Naive thymus-derived CD4-positive, alpha-beta T cell (primary cell): ENCODE results near the gene PTMA. TPM values are rescaled to one million over a fixed set of nuclear protein-coding genes. Genes with fewer than 3 reads are reported as not detected.
"Not testable (repeated sequence)": the region's sequence is repeated elsewhere in the genome, so short reads cannot be mapped to it uniquely, and the experiment has no call there.

ENCODE experiments used
- ATAC-seq: fragments of 150-1000 bp; cut with Tn5 transposase; 2 replicates; pipeline ENCODE4 v1.10.0; 2021; ENCODE audit warnings: mild to moderate bottlenecking, moderate library complexity
- CTCF ChIA-PET: fragments of 350-600 bp; sonication (Branson Sonifier 250); formaldehyde crosslinking; loops from one replicate; lab custom pipeline; 2021; ENCODE audit warnings: antibody characterized with exemption; lab: Charles Lee
- POLR2A ChIA-PET: fragments of 350-600 bp; sonication (Branson Sonifier 250); formaldehyde crosslinking; loops from one replicate; lab custom pipeline; 2021; ENCODE audit warnings: antibody characterized with exemption, inconsistent platforms; lab: Charles Lee
- DNase-seq, 9 donors: peaks; one replicate each; pipeline versions ENCODE4 v3.0.0 to v3.0.0-alpha.2; 2020 to 2022; ENCODE audit warnings: mixed read lengths in 1 of 9
- H3K27ac ChIP-seq: one replicate; pipeline ENCODE4 v1.7.0; 2013; ENCODE audit warnings: mild to moderate bottlenecking, low read depth, low read length, moderate library complexity
- H3K27me3 ChIP-seq, 2 donors: one replicate each; pipeline ENCODE4 v1.7.0; 2013; ENCODE audit warnings: low read length in 2 of 2, mild to moderate bottlenecking in 2 of 2, moderate library complexity in 2 of 2; ENCODE audit not compliant: control insufficient read depth in 2 of 2, insufficient read depth in 2 of 2
- H3K36me3 ChIP-seq, 3 experiments: 1 replicate in 2 of 3; 2 replicates in 1 of 3; pipeline ENCODE4 v1.7.0; 2013; ENCODE audit warnings: low read length in 3 of 3, mild to moderate bottlenecking in 3 of 3, moderate library complexity in 1 of 3; ENCODE audit not compliant: insufficient read depth in 3 of 3, control insufficient read depth in 2 of 3
- H3K4me1 ChIP-seq, 2 donors: one replicate each; pipeline ENCODE4 v1.7.0; 2013; ENCODE audit warnings: low read length in 2 of 2, mild to moderate bottlenecking in 2 of 2, moderate library complexity in 1 of 2; ENCODE audit not compliant: control insufficient read depth in 2 of 2, insufficient read depth in 2 of 2
- H3K4me3 ChIP-seq: 2 replicates; pipeline ENCODE4 v1.7.0; 2013; ENCODE audit warnings: mild to moderate bottlenecking, low read length
- H3K9me3 ChIP-seq, 3 experiments: 1 replicate in 2 of 3; 2 replicates in 1 of 3; pipeline ENCODE4 v1.7.0; 2013; ENCODE audit warnings: low read length in 3 of 3; ENCODE audit not compliant: control insufficient read depth in 2 of 3
- H3K27ac Mint-ChIP-seq, 9 donors: one replicate each; pipeline ENCODE4 v1.8.0; 2020 to 2022; ENCODE audit warnings: mixed read lengths in 9 of 9, mild to moderate bottlenecking in 8 of 9, moderate library complexity in 5 of 9, inconsistent platforms in 2 of 9
- H3K27me3 Mint-ChIP-seq, 5 donors: one replicate each; pipeline ENCODE4 v1.8.0; 2021 to 2022; ENCODE audit warnings: mixed read lengths in 5 of 5, mild to moderate bottlenecking in 1 of 5
- H3K36me3 Mint-ChIP-seq, 5 donors: one replicate each; pipeline ENCODE4 v1.8.0; 2020 to 2022; ENCODE audit warnings: mixed read lengths in 5 of 5, mild to moderate bottlenecking in 3 of 5, inconsistent platforms in 1 of 5
- H3K4me1 Mint-ChIP-seq, 7 donors: one replicate each; pipeline ENCODE4 v1.8.0; 2020 to 2022; ENCODE audit warnings: mixed read lengths in 7 of 7, mild to moderate bottlenecking in 3 of 7, inconsistent platforms in 1 of 7
- H3K4me3 Mint-ChIP-seq, 10 donors: one replicate each; pipeline ENCODE4 v1.8.0; 2020 to 2022; ENCODE audit warnings: mild to moderate bottlenecking in 10 of 10, mixed read lengths in 10 of 10, moderate library complexity in 6 of 10, inconsistent platforms in 2 of 10
- H3K9me3 Mint-ChIP-seq, 11 donors: one replicate each; pipeline ENCODE4 v1.8.0; 2020 to 2022; ENCODE audit warnings: mixed read lengths in 11 of 11, mild to moderate bottlenecking in 4 of 11, inconsistent platforms in 1 of 11, moderate library complexity in 1 of 11
- intact Hi-C, 2 donors: fragments of 100-400 bp; cut with micrococcal nuclease; formaldehyde crosslinking; loops; one replicate each; pipeline ENCODE4 v1.15.1; 2023
- polyA plus RNA-seq, 2 donors: library from polyadenylated mRNA; unstranded; fragments of 300-500 nt; fragmentation: Illumina TruSeq; gene quantifications; one replicate each; pipeline ENCODE4 v1.2.3, GENCODE V29; 2021
- total RNA-seq, 6 experiments: library from RNA in 5 of 6; stranded (reverse) in 5 of 6; gene quantifications; 1 replicate in 5 of 6; 2 replicates in 1 of 6; pipeline ENCODE4 v1.2.3 and lab custom pipeline; 2021 to 2026

PTMA gene, protein sequence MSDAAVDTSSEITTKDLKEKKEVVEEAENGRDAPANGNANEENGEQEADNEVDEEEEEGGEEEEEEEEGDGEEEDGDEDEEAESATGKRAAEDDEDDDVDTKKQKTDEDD
- total RNA-seq = 1,000 to 10,000 TPM; 1,211 to 1,988 (median 1,290) TPM
- 1,000 to 10,000 TPM; 1,543 to 2,051 TPM for polyA plus RNA-seq
- total RNA-seq (lab: John Stamatoyannopoulos, UW) = 1,330 reads per million, percentile 99 among the genes with 10 or more reads in this experiment

DNA sequence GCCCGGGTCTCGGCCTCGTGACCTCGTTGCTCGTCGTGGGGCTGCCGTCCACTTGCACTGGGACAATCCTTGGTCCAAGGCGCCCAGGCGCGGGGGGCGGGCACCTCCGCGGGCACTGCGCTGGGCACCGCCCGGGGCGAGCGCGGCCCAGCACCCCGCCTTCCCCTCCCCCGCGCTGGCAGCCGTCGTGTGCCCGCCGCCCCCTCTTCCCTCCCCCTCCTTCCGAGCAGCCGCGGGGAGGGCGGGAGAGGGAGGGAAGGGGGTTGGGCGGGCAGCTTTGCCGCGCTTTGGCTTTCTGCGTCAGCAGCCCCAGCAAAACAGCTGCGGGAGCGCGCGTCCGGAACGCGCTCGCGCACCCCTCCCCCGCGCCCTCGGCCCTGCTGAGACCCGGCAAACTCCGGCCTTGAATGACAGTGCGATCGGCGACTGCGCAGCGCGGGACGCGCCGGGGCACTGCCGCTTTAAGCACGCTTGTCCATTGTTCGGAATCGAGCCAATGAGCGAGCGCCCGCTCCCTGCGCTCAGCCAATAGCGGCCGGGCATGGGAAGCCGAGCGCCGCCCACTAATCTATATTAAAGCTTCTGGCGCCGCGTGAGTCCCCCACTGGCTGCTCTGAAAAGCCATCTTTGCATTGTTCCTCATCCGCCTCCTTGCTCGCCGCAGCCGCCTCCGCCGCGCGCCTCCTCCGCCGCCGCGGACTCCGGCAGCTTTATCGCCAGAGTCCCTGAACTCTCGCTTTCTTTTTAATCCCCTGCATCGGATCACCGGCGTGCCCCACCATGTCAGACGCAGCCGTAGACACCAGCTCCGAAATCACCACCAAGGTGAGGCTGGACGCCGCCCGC is at the start of gene PTMA:
TSS of gene PTMA (plus strand) at position 599 of the 846 bp plus-strand sequence. CDS start at position 781, 182 bp downstream.
- ChIA-PET CTCF (interaction anchor here (0.7 to 0.9 kb wide), 5 partner anchors 22 to 95 kb away, joined by 3 to 5 read pairs (median 3); no protein-coding TSS in a partner anchor), POLR2A (interaction anchor here (0.6 to 8.8 kb wide), 17 partner anchors 9 to 1560 kb away, joined by 3 to 241 read pairs (median 5); partner anchors contain the start of genes EIF4E2, NCL, PDE6D and TIGD1)
- Mint-ChIP-seq H3K27ac (peak within 1 kb of the TSS; percentile 100), H3K36me3 (peaks cover 10 to 35% (median 15%) of the 10 kb centered on the region in 5 donors), H3K9me3 (peaks cover 0 to 12% (median 0%) of the 10 kb centered on the region in 11 donors), H3K27me3 (peaks cover 0 to 6% (median 0%) of the 10 kb centered on the region in 5 donors), H3K4me3 (peak within 1 kb of the TSS; percentile 95 to 100 (median 99)), H3K4me1 (peaks cover 18 to 43% (median 31%) of the 10 kb centered on the region in 7 donors)
- DNase-seq (peak; percentile 98 to 100 (median 100)), ATAC-seq (peak; percentile 77)
- H3K27me3 ChIP-seq = no peaks in the 10 kb centered on the region
- intact Hi-C loops = loop anchor here (1.0 to 10.0 kb wide), 12 partner anchors 46 to 1559 kb away; partner anchors contain the start of genes NCL (in 2 of the 2), PDE6D (in 2 of the 2), COPS7B (in 1 of the 2) and PSMD1 (in 1 of the 2)
- peak within 1 kb of the TSS; percentile 100 for H3K27ac ChIP-seq
- H3K9me3 ChIP-seq = no peaks in the 10 kb centered on the region
- H3K4me3 ChIP-seq = peak within 1 kb of the TSS; percentile 90
- peaks cover 26 to 27% of the 10 kb centered on the region in 2 donors for H3K4me1 ChIP-seq
- peaks cover 12 to 41% (median 12%) of the 10 kb centered on the region in 3 experiments for H3K36me3 ChIP-seq

DNA sequence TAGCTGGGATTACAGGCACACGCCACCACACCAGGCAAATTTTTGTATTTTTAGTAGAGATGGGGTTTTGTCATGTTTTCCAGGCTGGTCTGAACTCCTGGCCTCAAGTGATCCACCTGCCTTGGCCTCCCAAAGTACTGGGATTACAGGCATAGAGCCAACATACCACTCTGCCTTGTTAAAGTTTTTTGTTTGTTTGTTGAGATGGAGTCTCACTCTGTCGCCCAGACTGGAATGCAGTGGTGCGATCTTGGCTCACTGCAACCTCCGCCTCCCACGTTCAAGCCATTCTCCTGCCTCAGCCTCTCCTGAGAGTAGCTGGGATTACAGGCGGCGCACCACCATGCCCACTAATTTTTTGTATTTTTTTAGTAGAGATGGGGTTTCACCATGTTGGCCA is 48.3 kb upstream of the PTMA start:
- not testable (repeated sequence) for H3K36me3 Mint-ChIP-seq, H3K36me3 ChIP-seq, ATAC-seq, H3K4me3 Mint-ChIP-seq, H3K9me3 ChIP-seq, DNase-seq, H3K9me3 Mint-ChIP-seq, H3K27me3 ChIP-seq, H3K27ac ChIP-seq, H3K27me3 Mint-ChIP-seq, H3K4me3 ChIP-seq
- peaks cover 8 to 14% of the 10 kb centered on the region in 2 donors for H3K4me1 ChIP-seq
- CTCF ChIA-PET = interaction anchor here (1.1 to 1.5 kb wide), 3 partner anchors 15 to 55 kb away, joined by 5 to 8 read pairs (median 8); no protein-coding TSS in a partner anchor
- Mint-ChIP-seq H3K27ac (peak overlapping the region in 4 of 9 donors; percentile 5 to 98 (median 96)), H3K4me1 (peaks cover 6 to 31% (median 18%) of the 10 kb centered on the region in 7 donors)
- POLR2A ChIA-PET = interaction anchor here (0.6 to 9.2 kb wide), 9 partner anchors 9 to 1000 kb away, joined by 3 to 241 read pairs (median 6); partner anchors contain the start of gene PTMA
- intact Hi-C loops = loop anchor here in 1 of 2 donors (5.0 kb wide), 1 partner anchor 1738 kb away; the partner anchor contains the start of genes FBXO36 and TRIP12

DNA sequence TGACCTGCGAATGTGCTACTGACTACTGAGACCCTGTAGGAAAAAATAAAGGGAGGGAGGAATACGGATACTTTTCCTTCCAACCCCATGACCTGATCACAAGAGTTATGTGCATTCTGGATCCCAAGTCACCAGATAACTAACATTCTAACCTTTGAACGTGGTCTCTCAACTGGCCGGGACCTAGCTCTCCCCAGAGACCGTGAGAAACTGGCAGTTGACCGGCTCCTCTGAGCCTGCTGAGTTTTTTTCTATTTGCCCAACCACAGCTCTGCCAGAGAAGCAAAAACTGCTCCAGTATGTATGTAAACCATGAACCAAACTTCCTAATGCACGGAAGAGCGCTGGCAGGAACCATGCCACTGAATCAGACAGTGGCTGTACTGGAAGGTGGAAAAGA is 47.5 kb upstream of the PTMA start:
- intact Hi-C loops = loop anchor here in 1 of 2 donors (5.0 kb wide), 1 partner anchor 1739 kb away; the partner anchor contains the start of genes FBXO36 and TRIP12
- peak overlapping the region in 5 of 10 donors; percentile 70 to 85 (median 83) for H3K4me3 Mint-ChIP-seq

DNA sequence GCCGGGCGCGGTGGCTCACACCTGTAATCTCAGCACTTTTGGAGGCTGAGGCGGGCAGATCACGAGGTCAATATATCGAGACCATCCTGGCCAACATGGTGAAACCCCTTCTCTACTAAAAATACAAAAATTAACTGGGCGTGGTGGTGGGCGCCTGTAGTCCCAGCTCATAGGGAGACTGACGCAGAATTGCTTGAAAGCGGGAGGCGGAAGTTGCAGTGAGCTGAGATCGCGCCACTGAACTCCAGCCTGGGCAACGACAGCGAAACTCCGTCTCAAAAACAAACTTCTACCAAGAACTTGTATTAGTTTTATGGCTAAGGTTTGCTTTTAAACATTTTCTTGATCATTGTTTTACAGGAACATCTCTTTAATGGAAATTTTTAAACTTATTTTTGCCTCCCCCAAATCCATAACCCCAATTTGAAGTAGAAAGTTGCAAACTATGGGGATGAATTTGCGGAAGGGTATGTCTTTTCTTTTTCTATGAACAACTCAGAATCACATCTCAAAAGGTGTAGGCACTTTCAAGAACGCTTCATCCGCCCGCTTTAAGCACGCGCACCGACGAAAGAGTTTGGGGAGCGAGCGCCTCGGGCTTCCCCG is 46.8 kb upstream of the PTMA start:
- Mint-ChIP-seq H3K36me3 (peaks cover 0 to 5% (median 0%) of the 10 kb centered on the region in 5 donors), H3K4me1 (peaks cover 8 to 34% (median 23%) of the 10 kb centered on the region in 7 donors), H3K4me3 (peak overlapping the region; percentile 70 to 87 (median 84)), H3K27me3 (no peaks in the 10 kb centered on the region), H3K27ac (peak overlapping the region; percentile 89 to 99 (median 96)), H3K9me3 (peaks cover 0 to 5% (median 0%) of the 10 kb centered on the region in 11 donors)
- Histone ChIP-seq H3K36me3 (no peaks in the 10 kb centered on the region), H3K27ac (peak overlapping the region; percentile 88), H3K27me3 (no peaks in the 10 kb centered on the region), H3K9me3 (no peaks in the 10 kb centered on the region), H3K4me1 (peaks cover 8 to 14% of the 10 kb centered on the region in 2 donors), H3K4me3 (peak overlapping the region; percentile 73)
- intact Hi-C loops = loop anchor here (1.0 to 5.0 kb wide), 13 partner anchors 16 to 1739 kb away; partner anchors contain the start of genes PDE6D (in 2 of the 2), FBXO36 (in 1 of the 2), NCL (in 1 of the 2) and TRIP12 (in 1 of the 2)
- ATAC-seq (no peak), DNase-seq (no peak)
- ChIA-PET CTCF (interaction anchor here (1.2 kb wide), 2 partner anchors 53 kb away, joined by 4 to 8 read pairs; no protein-coding TSS in a partner anchor), POLR2A (interaction anchor here (0.6 to 9.2 kb wide), 8 partner anchors 11 to 125 kb away, joined by 3 to 241 read pairs (median 10); partner anchors contain the start of genes COPS7B and PTMA)

More for the DNA sequence above, 47.5 kb upstream of the PTMA start:
- CTCF ChIA-PET = interaction anchor here (1.1 to 1.2 kb wide), 2 partner anchors 46 to 54 kb away, joined by 8 read pairs; no protein-coding TSS in a partner anchor
- H3K4me1 Mint-ChIP-seq = peaks cover 8 to 34% (median 22%) of the 10 kb centered on the region in 7 donors
- H3K27me3 Mint-ChIP-seq = no peaks in the 10 kb centered on the region
- POLR2A ChIA-PET = interaction anchor here (0.6 to 9.2 kb wide), 9 partner anchors 9 to 53 kb away, joined by 3 to 241 read pairs (median 8); partner anchors contain the start of gene PTMA
- ATAC-seq = no peak
- no peak for DNase-seq
- no peaks in the 10 kb centered on the region for H3K9me3 ChIP-seq
- peak overlapping the region; percentile 88 for H3K27ac ChIP-seq
- peak overlapping the region; percentile 71 to 99 (median 96) for H3K27ac Mint-ChIP-seq
- peaks cover 0 to 5% (median 0%) of the 10 kb centered on the region in 11 donors for H3K9me3 Mint-ChIP-seq
- peaks cover 0 to 5% (median 0%) of the 10 kb centered on the region in 5 donors for H3K36me3 Mint-ChIP-seq
- peaks cover 8 to 14% of the 10 kb centered on the region in 2 donors for H3K4me1 ChIP-seq
- no peak overlapping the region for H3K4me3 ChIP-seq
- H3K27me3 ChIP-seq = no peaks in the 10 kb centered on the region
- no peaks in the 10 kb centered on the region for H3K36me3 ChIP-seq

DNA sequence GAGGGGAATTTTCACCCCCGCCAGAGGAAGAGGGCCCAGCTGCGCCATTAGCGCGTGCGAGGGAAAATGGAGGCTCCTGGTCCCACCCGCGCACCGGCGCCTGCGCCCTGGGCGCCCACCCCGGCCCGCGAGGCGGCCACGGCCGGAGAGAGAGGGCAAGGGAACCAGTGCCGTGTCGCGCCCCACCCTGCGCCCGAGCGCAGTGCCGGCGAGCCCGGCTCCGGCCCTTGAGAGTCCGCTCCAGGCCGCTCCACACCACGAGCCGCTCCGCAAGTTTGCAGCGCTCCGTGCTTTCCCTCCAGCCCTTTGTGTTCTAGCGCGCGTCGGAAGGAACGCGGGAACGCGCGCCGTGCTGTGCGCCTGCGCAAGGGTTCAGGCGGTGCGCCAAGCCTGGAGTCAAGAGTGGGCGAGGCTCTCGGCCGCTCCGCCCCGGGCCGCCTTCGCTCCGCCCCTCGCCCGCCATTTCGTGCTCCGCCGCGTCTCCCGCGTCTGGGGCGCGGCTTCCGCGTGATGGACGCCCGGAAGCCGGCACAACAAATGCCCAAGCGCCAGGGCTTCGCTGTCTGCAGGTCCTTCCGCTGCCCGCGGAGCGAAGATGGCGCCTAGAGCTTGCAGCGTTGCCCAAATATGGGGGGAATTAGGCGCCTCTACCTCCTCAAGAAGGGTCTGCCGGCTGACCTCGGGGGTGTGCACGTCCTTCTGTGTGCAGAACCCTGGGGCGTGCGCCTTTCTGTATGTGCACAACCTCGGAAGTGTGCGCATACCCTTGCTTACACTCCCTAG is 46.1 kb upstream of the PTMA start:
- H3K36me3 ChIP-seq = no peaks in the 10 kb centered on the region
- peaks cover 0 to 5% (median 0%) of the 10 kb centered on the region in 11 donors for H3K9me3 Mint-ChIP-seq
- POLR2A ChIA-PET = interaction anchor here (0.6 to 9.2 kb wide), 9 partner anchors 10 to 145 kb away, joined by 3 to 241 read pairs (median 8); partner anchors contain the start of genes COPS7B and PTMA
- DNase-seq (peak; percentile 93 to 100 (median 99)), ATAC-seq (peak; percentile 93)
- H3K36me3 Mint-ChIP-seq = peaks cover 0 to 5% (median 0%) of the 10 kb centered on the region in 5 donors
- H3K4me1 ChIP-seq = peaks cover 8 to 14% of the 10 kb centered on the region in 2 donors
- intact Hi-C loops = loop anchor here (1.0 to 5.0 kb wide), 13 partner anchors 15 to 1740 kb away; partner anchors contain the start of genes PDE6D (in 2 of the 2), FBXO36 (in 1 of the 2), NCL (in 1 of the 2) and TRIP12 (in 1 of the 2)
- peak overlapping the region; percentile 89 to 99 (median 96) for H3K27ac Mint-ChIP-seq
- H3K27me3 Mint-ChIP-seq = no peaks in the 10 kb centered on the region
- H3K9me3 ChIP-seq = no peaks in the 10 kb centered on the region
- no peaks in the 10 kb centered on the region for H3K27me3 ChIP-seq
- H3K4me3 Mint-ChIP-seq = peak overlapping the region; percentile 70 to 87 (median 84)
- CTCF ChIA-PET = interaction anchor here (1.0 to 1.2 kb wide), 2 partner anchors 13 to 53 kb away, joined by 4 read pairs; no protein-coding TSS in a partner anchor
- H3K4me1 Mint-ChIP-seq = peaks cover 8 to 34% (median 23%) of the 10 kb centered on the region in 7 donors
- peak overlapping the region; percentile 73 for H3K4me3 ChIP-seq
- peak overlapping the region; percentile 88 for H3K27ac ChIP-seq
